ENCODE data around the gene PSMB7. TPM values are rescaled to one million over a fixed set of nuclear protein-coding genes. Genes with fewer than 3 reads are reported as not detected.

Gene PSMB7
- total RNA-seq, 1 donor from 2014 or later, result 183 TPM

GRCh38 chr9:124309667-124310084, 105.6 kb downstream of the PSMB7 start:
- Histone ChIP-seq H3K79me2 (ENCODE audit: insufficient read depth, low read length) (peaks cover 67% of the 10 kb centered on the region), H3K4me1 (ENCODE audit: insufficient read depth, low read length) (peaks cover 31% of the 10 kb centered on the region), H3K9me3 (ENCODE audit: insufficient read depth, low read depth, low read length) (no peaks in the 10 kb centered on the region), H3K4me2 (ENCODE audit: low read length) (peak overlapping the region; percentile 52), H3K27ac (ENCODE audit: low read depth, low read length) (peak overlapping the region; percentile 93), H4K20me1 (ENCODE audit: insufficient read depth, low read length) (no peaks in the 10 kb centered on the region), H3K4me3 (ENCODE audit: insufficient read depth, low read depth, low read length) (peak overlapping the region; percentile 24), H3K9ac (ENCODE audit: low read length) (peak overlapping the region; percentile 69), H3K27me3 (ENCODE audit: insufficient read depth, low read length) (no peaks in the 10 kb centered on the region), H2AFZ (ENCODE audit: low read depth, low read length) (no peak overlapping the region), H3K36me3 (ENCODE audit: insufficient read depth, low read length) (peaks cover 12% of the 10 kb centered on the region)
- FAIRE-seq (peak; percentile 96), DNase-seq (ENCODE audit: low read depth) (peak; percentile 97)
- TF ChIP-seq EZH2 (IDR thresholded peaks at IDR 0.05; ENCODE audit: insufficient read depth, low read length), result no peak
- no peak for TF ChIP-seq CTCF (IDR thresholded peaks at IDR 0.05; ENCODE audit: insufficient read depth, low read depth, low read length)
- Mint-ChIP-seq H3K27ac (ENCODE audit: unreplicated experiment) (peak overlapping the region; percentile 86), H3K9me3 (ENCODE audit: unreplicated experiment) (no peaks in the 10 kb centered on the region), H3K4me1 (ENCODE audit: low read depth, unreplicated experiment) (peaks cover 27% of the 10 kb centered on the region), H3K27me3 (ENCODE audit: low read depth, unreplicated experiment) (no peaks in the 10 kb centered on the region), H3K36me3 (ENCODE audit: low read depth, unreplicated experiment) (peaks cover 11% of the 10 kb centered on the region), H3K4me3 (ENCODE audit: unreplicated experiment) (no peak overlapping the region)

- H3K79me2 ChIP-seq (ENCODE audit: insufficient read depth, low read length), result peaks cover 68% of the 10 kb centered on the region
- peaks cover 14% of the 10 kb centered on the region for H3K36me3 ChIP-seq (ENCODE audit: insufficient read depth, low read length)
- no peak overlapping the region for H2AFZ ChIP-seq (ENCODE audit: low read depth, low read length)
- peaks cover 27% of the 10 kb centered on the region for H3K4me1 Mint-ChIP-seq (ENCODE audit: low read depth, unreplicated experiment)
- H3K4me3 ChIP-seq (ENCODE audit: insufficient read depth, low read depth, low read length), result no peak overlapping the region
- H3K4me1 ChIP-seq (ENCODE audit: insufficient read depth, low read length), result peaks cover 31% of the 10 kb centered on the region
- H3K4me3 Mint-ChIP-seq (ENCODE audit: unreplicated experiment), result no peak overlapping the region
- H3K27me3 Mint-ChIP-seq (ENCODE audit: low read depth, unreplicated experiment), result no peaks in the 10 kb centered on the region
- TF ChIP-seq EZH2 (IDR thresholded peaks at IDR 0.05; ENCODE audit: insufficient read depth, low read length) (no peak), CTCF (IDR thresholded peaks at IDR 0.05; ENCODE audit: insufficient read depth, low read depth, low read length) (no peak)
- no peak for DNase-seq (ENCODE audit: low read depth)
- H4K20me1 ChIP-seq (ENCODE audit: insufficient read depth, low read length), result no peaks in the 10 kb centered on the region
- peak overlapping the region; percentile 86 for H3K27ac Mint-ChIP-seq (ENCODE audit: unreplicated experiment)
- H3K9ac ChIP-seq (ENCODE audit: low read length), result peak overlapping the region; percentile 58
- no peaks in the 10 kb centered on the region for H3K9me3 Mint-ChIP-seq (ENCODE audit: unreplicated experiment)
- H3K4me2 ChIP-seq (ENCODE audit: low read length), result no peak overlapping the region
- H3K27ac ChIP-seq (ENCODE audit: low read depth, low read length), result peak overlapping the region; percentile 93
- H3K27me3 ChIP-seq (ENCODE audit: insufficient read depth, low read length), result no peaks in the 10 kb centered on the region
- peaks cover 7% of the 10 kb centered on the region for H3K36me3 Mint-ChIP-seq (ENCODE audit: low read depth, unreplicated experiment)
- no peaks in the 10 kb centered on the region for H3K9me3 ChIP-seq (ENCODE audit: insufficient read depth, low read depth, low read length)
- FAIRE-seq, result no peak
Observed at GRCh38 chr9:124308606-124309491, 106.4 kb downstream of the PSMB7 start.
